Lower leg skin (tissue), 3 donors: ENCODE results near the gene ESAM.

Source experiments
- CTCF ChIP-seq, 3 donors: fragments of 450-650 bp; IDR thresholded peaks; one replicate each; pipeline ENCODE4 v1.5.1; 2016; ENCODE audit warnings: antibody characterized with exemption in 3 of 3, mild to moderate bottlenecking in 3 of 3, moderate library complexity in 2 of 3
- POLR2A ChIP-seq, 2 donors: fragments of 450-650 bp; IDR thresholded peaks; one replicate each; pipeline ENCODE4 v1.6.1; 2016 to 2017; ENCODE audit warnings: antibody characterized with exemption in 2 of 2, mild to moderate bottlenecking in 1 of 2, moderate library complexity in 1 of 2

- TF ChIP-seq POLR2A (IDR thresholded peaks at IDR 0.05) (no peak), CTCF (IDR thresholded peaks at IDR 0.05) (no peak)
These were observed 14.0 kb downstream of the ESAM start for GRCh38 chr11:124748100-124748418.
